Stomach (tissue), 9 donors: ENCODE measurements around the gene GGACT. TPM values are rescaled to one million over a fixed set of nuclear protein-coding genes. Genes with fewer than 3 reads are reported as not detected.

Experiments
- DNase-seq, 2 donors: peaks; one replicate each; pipeline versions ENCODE4 v3.0.0 to v3.0.0-alpha.2; 2013 to 2019
- H3K27ac ChIP-seq, 5 donors: fragments of 200-600 bp in 4 of 5; sonication (generic) in 4 of 5; one replicate each; pipeline ENCODE4 v1.5.1; 2013 to 2019; ENCODE audit warnings: mild to moderate bottlenecking in 1 of 5, moderate library complexity in 1 of 5
- H3K27me3 ChIP-seq, 3 donors: fragments of 200-600 bp; sonication (generic); one replicate each; pipeline ENCODE4 v1.5.1; 2017 to 2019; ENCODE audit warnings: mixed run types in 1 of 3
- H3K36me3 ChIP-seq, 4 donors: fragments of 200-600 bp; sonication (generic); 1 replicate in 3 of 4; 2 replicates in 1 of 4; pipeline ENCODE4 v1.5.1; 2016 to 2019
- H3K4me1 ChIP-seq, 4 donors: fragments of 200-600 bp; sonication (generic); one replicate each; pipeline ENCODE4 v1.5.1; 2016 to 2019
- H3K4me3 ChIP-seq, 4 donors: fragments of 200-600 bp; sonication (generic) in 3 of 4; one replicate each; pipeline ENCODE4 v1.5.1; 2016 to 2019; ENCODE audit warnings: mild to moderate bottlenecking in 1 of 4
- H3K9me3 ChIP-seq, 4 donors: fragments of 200-600 bp; sonication (generic); one replicate each; pipeline ENCODE4 v1.5.1; 2016 to 2019
- EP300 ChIP-seq: sonication (generic); formaldehyde crosslinking; IDR thresholded peaks from one replicate; pipeline ENCODE4 v1.6.1; 2017; ENCODE audit warnings: antibody characterized with exemption
- POLR2A ChIP-seq, 4 donors: fragments of 450-650 bp; IDR thresholded peaks; one replicate each; pipeline ENCODE4 v1.6.1; 2016; ENCODE audit warnings: antibody characterized with exemption in 4 of 4, control low read depth in 2 of 4, mild to moderate bottlenecking in 1 of 4, moderate library complexity in 1 of 4
- POLR2AphosphoS5 ChIP-seq, 3 donors: sonication (generic); formaldehyde crosslinking; IDR thresholded peaks; one replicate each; pipeline ENCODE4 v1.6.1; 2016; ENCODE audit warnings: antibody characterized with exemption in 3 of 3
- WGBS, 5 donors: extraction: QIAGEN DNeasy Blood & Tissue Kit in 3 of 5; methylation state at CpG; one replicate each; pipeline versions ENCODE4 v1.1.5 to v1.1.7; 2013 to 2018; 5-methylcytosine and 5-hydroxymethylcytosine counted together
- intact Hi-C: fragments of 100-400 bp; cut with DNase I; formaldehyde crosslinking; loops from one replicate; pipeline ENCODE4 v1.15.1; 2023; ENCODE audit warnings: low total_unique reads
- polyA plus RNA-seq, 3 donors: library from polyadenylated mRNA; stranded (reverse); fragments of 200-250 nt; gene quantifications; one replicate each; pipeline ENCODE4 v1.2.3, GENCODE V29; 2013
- total RNA-seq, 5 donors: library from RNA; depleted of rRNA; stranded (reverse); fragments of >200 nt; gene quantifications; one replicate each; pipeline versions ENCODE4 v1.1.0 to v1.2.3, GENCODE V29; 2014 to 2016
- TF ChIP-seq, protein P1 (sequence below), 7 experiments: fragments of 450-650 bp in 4 of 7; fragments of 200-600 bp in 3 of 7; sonication (generic) in 3 of 7; IDR thresholded peaks; one replicate each; pipeline ENCODE4 v1.5.1; 2016 to 2019; ENCODE audit warnings: antibody characterized with exemption in 7 of 7, control low read depth in 2 of 7, mild to moderate bottlenecking in 1 of 7
- donor health status: healthy with polysubstance abuse.
- donor health status: Bipolar disorder and iron deficiency.
- donor health status: healthy.

Gene GGACT
- total and polyA plus RNA-seq, 8 donors: 1.4 to 13.2 (median 6.0) TPM

DNA sequence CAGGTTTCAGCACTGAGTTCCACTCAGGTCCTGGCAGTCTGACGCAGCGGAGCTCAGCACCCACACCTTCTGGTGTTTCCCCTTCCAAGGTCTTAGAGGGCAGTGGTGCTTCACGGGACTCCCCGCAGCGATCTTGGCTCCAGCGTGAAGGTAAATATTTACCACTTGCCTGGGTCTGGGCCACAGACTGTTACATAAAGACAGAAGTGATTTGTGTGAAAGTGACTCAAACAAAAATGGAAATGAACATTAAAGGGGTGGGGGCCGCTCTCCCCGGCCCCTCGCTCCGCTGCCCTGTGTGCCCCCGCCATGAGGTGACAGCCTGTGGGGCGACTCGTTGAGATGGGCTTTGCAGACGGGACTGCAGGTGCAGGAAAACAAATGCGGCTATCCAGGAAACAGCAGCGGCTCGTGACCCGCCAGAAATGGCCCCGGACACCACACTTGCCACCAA lies 55.0 kb downstream of the GGACT start:
- peaks cover 6 to 23% (median 14%) of the 10 kb centered on the region in 4 donors for H3K4me1 ChIP-seq
- peaks cover 0 to 42% (median 39%) of the 10 kb centered on the region in 4 donors for H3K36me3 ChIP-seq
- DNase-seq: peak; percentile 65 to 77
- WGBS, 5 donors: 32 to 65% (median 50%) methylated on average over 16 to 19 of the region's 19 CpGs
- H3K27me3 ChIP-seq: no peaks in the 10 kb centered on the region
- H3K27ac ChIP-seq: no peak overlapping the region
- H3K4me3 ChIP-seq: no peak overlapping the region
- intact Hi-C loops: no loop called here
- TF ChIP-seq EP300 (no peak), POLR2AphosphoS5 (IDR thresholded peaks at IDR 0.05) (peak in 1 of 3 donors; percentile 6)
- TF ChIP-seq, protein P1, sequence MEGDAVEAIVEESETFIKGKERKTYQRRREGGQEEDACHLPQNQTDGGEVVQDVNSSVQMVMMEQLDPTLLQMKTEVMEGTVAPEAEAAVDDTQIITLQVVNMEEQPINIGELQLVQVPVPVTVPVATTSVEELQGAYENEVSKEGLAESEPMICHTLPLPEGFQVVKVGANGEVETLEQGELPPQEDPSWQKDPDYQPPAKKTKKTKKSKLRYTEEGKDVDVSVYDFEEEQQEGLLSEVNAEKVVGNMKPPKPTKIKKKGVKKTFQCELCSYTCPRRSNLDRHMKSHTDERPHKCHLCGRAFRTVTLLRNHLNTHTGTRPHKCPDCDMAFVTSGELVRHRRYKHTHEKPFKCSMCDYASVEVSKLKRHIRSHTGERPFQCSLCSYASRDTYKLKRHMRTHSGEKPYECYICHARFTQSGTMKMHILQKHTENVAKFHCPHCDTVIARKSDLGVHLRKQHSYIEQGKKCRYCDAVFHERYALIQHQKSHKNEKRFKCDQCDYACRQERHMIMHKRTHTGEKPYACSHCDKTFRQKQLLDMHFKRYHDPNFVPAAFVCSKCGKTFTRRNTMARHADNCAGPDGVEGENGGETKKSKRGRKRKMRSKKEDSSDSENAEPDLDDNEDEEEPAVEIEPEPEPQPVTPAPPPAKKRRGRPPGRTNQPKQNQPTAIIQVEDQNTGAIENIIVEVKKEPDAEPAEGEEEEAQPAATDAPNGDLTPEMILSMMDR (IDR thresholded peaks at IDR 0.05): no peak
- H3K9me3 ChIP-seq: no peaks in the 10 kb centered on the region

DNA sequence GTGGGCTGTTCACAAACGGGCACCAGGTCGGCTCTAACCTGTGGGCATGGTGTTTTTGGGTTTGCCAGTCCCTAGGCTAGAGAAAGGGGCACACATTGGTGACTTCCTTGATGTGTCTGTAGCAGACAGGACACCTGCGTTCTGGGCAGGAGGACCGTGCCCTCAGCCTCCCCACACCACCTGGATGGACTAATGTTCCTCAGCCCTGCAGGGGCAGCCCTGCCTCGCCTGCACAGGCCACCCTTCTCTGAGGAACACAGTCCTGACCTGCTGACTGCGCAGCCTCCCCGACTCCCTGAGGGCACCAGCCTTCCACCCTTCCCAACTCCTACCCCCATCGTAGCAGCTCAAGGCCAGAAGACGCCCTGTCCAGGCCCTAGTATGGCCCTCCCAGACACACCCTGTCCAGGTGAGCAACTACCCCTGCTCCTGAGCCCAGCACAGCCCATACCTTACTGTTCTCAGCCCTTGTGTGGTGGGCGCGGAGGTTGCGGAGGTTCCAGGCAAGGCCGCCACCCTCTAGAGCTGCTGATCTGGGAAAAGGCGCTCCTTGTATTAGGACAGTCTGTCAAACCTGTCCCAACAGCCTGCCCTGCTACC lies 55.7 kb downstream of the GGACT start:
- peaks cover 6 to 23% (median 14%) of the 10 kb centered on the region in 4 donors for H3K4me1 ChIP-seq
- H3K9me3 ChIP-seq: no peaks in the 10 kb centered on the region
- H3K27ac ChIP-seq: no peak overlapping the region
- H3K36me3 ChIP-seq: peaks cover 0 to 49% (median 45%) of the 10 kb centered on the region in 4 donors
- TF ChIP-seq, protein P1 (IDR thresholded peaks at IDR 0.05): no peak
- TF ChIP-seq POLR2AphosphoS5 (IDR thresholded peaks at IDR 0.05) (no peak), EP300 (no peak), POLR2A (IDR thresholded peaks at IDR 0.05) (no peak)
- 75 to 87% (median 85%) methylated on average over 14 of the region's 14 CpGs for WGBS, 5 donors
- intact Hi-C loops: no loop called here
- H3K4me3 ChIP-seq: no peak overlapping the region
- no peaks in the 10 kb centered on the region for H3K27me3 ChIP-seq
- no peak for DNase-seq

DNA sequence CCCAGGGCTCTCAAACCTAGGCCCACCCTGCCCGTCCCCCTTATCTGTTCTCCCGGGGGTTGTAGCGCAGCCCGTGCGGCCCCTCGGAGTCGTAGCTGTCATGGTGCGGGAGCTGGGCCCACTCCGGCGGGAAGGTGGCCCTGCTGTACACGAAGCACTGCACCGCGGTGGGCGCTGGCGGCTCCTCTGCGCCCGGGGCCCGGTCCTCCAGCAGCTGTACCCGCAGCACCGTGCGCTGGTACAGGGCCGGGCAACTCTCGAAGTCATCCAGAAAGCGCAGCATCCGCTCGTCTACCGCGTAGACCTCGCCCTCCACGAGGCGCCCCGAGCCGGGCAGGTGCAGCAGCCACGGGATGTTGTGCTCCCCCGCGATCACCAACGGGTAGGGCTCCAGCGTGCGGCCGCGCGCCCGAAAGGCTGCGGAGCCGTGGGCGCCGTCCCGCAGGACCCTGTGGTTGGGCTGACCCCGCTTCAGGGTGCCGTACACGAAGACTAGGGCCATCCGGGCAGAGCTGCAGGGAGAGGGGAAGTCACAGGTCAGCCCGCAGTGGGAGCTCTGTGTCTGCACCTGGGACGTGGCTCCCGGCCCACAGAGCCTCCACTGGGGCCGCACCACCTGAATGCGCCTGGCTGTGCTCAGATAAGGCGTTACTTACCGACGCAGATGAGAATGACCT lies 56.4 kb downstream of the GGACT start:
- DNase-seq: peak in 1 of 2 donors; percentile 2
- H3K36me3 ChIP-seq: peaks cover 0 to 56% (median 53%) of the 10 kb centered on the region in 4 donors

DNA sequence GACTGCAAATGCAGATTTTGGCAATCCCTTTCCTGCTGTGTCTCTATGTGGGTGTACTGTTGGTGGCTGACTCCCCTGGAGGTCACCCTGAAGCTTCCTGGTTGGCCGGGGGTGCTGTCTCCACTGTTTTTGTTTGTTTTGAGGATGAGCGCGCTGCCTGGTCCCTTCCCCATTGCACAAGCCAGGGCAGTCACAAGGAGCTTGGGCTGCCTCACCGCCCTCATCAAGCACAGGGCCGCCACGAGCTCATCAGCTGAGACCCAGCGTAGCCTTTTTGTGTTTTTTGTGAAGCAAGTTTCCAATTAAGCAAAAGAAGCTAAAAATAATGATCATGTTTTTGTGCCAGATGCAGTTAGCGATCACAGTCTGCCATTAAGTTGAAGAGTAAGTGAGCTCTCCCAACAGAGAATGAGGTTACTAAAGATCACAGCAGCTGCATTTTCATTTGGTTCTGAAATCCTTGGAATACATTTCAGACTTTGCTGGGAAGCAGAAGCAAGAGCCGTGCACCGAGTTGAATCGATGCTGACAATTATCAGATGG lies 57.8 kb downstream of the GGACT start:
- Histone ChIP-seq H3K4me1 (peaks cover 6 to 23% (median 14%) of the 10 kb centered on the region in 4 donors), H3K36me3 (peaks cover 4 to 70% (median 67%) of the 10 kb centered on the region in 4 donors), H3K27ac (peak overlapping the region in 1 of 5 donors; percentile 52), H3K9me3 (no peaks in the 10 kb centered on the region), H3K27me3 (no peaks in the 10 kb centered on the region), H3K4me3 (no peak overlapping the region)
- DNase-seq: no peak
- 71 to 78% (median 75%) methylated on average over 11 of the region's 11 CpGs for whole genome bisulfite sequencing, 5 donors
- intact Hi-C loops: no loop called here
- no peak for TF ChIP-seq POLR2A (IDR thresholded peaks at IDR 0.05)
- no peak for TF ChIP-seq EP300

More for the DNA sequence above, 56.4 kb downstream of the GGACT start:
- H3K4me1 ChIP-seq: peaks cover 6 to 23% (median 14%) of the 10 kb centered on the region in 4 donors
- H3K9me3 ChIP-seq: no peaks in the 10 kb centered on the region
- no peak overlapping the region for H3K4me3 ChIP-seq
- no peak overlapping the region for H3K27ac ChIP-seq
- WGBS, 5 donors: 92 to 97% (median 97%) methylated on average over 22 to 60 of the region's 60 CpGs
- TF ChIP-seq, protein P1 (IDR thresholded peaks at IDR 0.05): no peak
- TF ChIP-seq POLR2A (IDR thresholded peaks at IDR 0.05): no peak
- no peak for TF ChIP-seq EP300
- no peak for TF ChIP-seq POLR2AphosphoS5 (IDR thresholded peaks at IDR 0.05)
- intact Hi-C loops: no loop called here
- H3K27me3 ChIP-seq: no peaks in the 10 kb centered on the region
